Lung microvascular endothelial cell (primary cell): ENCODE results near the gene RTCA. TPM values are rescaled to one million over a fixed set of nuclear protein-coding genes. Genes with fewer than 3 reads are reported as not detected.
"Not testable (repeated sequence)": the region's sequence is repeated elsewhere in the genome, so short reads cannot be mapped to it uniquely, and the experiment has no call there.

ENCODE experiments used
- DNase-seq, 2 donors: peaks; one replicate each; pipeline versions ENCODE4 v3.0.0 to v3.0.0-alpha.2; 2010; ENCODE audit warnings: low read depth in 2 of 2
- total RNA-seq: library from RNA; depleted of rRNA; stranded (reverse); fragments of >200 nt; gene quantifications from 2 replicates; pipeline ENCODE4 v1.2.1, GENCODE V29; 2014

RTCA gene
- 27.0 and 27.5 TPM in 2 replicates for total RNA-seq

DNA sequence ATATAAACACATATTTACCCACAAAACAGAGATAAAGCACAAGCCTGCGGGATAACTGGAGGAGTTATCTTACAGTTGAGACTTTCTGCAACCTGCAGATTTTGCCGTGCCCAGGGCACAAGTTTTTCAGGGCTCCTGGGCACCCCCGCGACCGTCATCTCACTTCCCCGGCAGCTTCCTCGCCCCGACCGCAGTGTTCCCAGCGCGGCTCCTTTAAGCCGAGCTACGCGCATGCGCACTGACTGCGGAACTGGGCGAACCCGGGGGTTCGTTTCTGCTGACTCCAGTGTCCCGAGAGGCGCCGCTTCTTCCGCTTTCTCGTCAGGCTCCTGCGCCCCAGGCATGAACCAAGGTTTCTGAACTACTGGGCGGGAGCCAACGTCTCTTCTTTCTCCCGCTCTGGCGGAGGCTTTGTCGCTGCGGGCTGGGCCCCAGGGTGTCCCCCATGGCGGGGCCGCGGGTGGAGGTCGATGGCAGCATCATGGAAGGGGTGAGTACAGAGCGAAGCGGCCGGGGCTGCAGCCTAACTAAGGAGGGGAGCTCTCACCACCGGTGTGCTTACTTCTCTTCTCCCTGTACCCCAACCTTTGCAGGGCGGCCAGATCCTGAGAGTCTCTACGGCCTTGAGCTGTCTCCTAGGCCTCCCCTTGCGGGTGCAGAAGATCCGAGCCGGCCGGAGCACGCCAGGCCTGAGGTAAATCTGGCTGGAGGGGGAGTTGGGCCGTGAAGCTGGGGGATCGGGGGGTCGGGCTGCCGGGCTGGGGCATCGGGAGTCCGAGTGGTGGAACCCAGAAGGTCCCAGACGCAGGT is at the start of gene RTCA:
TSS of gene RTCA (plus strand) at position 286 of the 810 bp plus-strand sequence. CDS start at position 446, 160 bp downstream.
- DNase-seq, result peak; percentile 94 to 96

DNA sequence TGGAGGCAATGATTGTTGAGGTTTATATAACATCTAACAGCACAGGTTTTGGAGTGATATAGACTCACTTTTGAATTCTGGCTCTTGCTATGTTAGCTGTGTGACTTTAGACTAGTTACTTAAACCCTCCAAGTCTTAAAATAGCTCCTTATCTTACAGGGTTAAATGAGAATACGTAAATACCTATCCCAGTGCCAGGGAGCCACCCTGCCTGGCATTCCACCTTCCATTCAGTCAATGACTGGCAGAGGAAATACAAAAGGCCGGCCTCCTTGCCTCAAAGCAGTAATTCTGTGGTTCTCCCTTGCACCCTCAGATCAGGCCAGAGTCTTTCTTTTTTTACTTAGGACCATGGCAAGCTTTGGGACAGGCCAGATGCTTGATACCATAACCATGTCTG is 48.2 kb upstream of the RTCA start:
- DNase-seq, result no peak

DNA sequence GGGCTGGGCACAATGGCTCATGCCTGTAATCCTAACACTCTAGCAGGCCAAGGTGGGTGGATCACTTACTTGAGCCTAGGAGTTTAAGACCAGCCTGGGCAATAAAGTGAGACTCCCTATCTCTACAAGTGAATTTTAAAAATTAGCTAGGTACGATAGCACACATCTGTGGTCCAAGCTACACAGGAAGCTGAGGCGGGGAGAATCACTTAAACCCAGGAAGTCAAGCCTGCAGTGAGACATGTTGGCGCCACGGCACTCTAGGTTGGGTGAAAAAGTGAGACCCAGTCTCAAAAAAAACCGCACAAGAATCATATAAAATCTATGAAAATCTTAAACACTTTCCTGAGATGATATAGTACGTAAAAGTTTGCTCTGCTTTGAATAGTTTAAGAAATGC is 46.6 kb upstream of the RTCA start:
- no peak for DNase-seq

DNA sequence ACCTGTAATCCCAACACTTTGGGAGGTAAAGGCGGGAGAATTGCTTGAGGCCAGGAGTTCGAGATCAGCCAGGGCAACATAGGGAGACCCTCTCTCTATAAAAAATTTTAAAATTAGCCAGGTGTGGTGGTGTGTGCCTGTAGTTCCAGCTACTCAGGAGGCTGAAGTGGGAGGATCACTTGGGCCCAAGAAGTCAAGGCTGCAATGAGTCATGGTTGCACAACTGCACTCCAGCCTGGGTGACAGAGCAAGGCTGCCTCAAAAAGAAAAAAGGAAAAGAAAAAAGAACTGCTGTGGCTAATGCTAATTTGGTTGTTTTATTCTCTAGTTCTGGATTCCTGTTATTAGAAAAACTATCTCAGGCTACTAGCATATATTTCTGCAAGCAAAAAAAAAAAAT is 46.1 kb upstream of the RTCA start:
- DNase-seq, result no peak

DNA sequence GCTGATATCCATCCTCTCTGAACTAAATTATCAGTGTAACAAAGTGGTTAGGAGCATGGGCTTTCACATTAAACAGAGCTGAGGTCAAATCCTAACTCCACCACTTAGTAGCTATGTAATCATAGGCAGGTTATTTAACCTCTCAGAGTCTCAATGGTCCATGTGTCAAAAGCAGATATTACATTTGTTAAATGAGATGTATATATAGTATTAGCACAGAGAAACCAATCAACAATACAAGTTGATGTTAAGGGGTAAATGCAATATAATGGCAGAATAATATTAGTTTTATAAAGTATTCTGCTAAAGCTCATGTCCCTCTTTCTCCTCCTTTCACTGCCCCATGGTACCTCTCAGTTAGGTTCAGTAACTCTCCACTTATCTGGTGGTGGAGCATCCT is 43.6 kb upstream of the RTCA start:
- DNase-seq, result no peak

DNA sequence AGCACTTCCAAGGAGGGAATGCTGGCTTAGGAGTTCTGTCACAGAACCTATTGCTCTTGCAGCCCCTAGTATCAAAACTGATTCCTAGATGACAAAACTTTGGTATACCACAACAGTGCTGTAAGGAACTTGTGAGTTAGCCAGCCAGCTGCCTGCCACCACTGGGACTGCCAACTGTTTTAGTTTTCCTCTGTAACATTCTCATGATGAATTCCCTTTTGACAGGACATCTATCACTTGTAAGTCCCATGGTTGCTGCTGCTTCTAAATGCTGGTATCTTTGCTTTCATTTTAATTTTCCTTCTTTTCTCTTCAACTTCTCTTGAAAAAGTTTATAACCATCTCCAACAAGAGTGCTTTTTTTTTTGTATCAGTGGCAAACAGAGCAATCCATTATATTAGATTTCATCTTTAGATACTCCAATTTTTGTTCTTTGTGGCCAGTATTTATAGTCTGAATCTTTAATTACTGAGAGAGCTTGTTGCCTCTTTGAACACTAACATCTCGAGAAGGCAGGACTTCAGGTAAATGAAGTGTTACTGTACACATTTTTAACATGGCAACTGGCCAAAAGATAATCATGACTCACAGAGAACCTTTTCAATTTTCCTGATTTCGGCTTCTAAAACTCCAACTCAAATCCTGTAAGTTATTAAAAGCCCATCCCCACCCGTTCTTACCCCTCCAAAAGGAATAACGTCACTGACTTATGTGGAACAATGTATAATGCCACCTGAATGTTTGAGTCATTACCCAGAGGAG is 36.2 kb upstream of the RTCA start:
- DNase-seq, result peak in 1 of 2 donors; percentile 36

DNA sequence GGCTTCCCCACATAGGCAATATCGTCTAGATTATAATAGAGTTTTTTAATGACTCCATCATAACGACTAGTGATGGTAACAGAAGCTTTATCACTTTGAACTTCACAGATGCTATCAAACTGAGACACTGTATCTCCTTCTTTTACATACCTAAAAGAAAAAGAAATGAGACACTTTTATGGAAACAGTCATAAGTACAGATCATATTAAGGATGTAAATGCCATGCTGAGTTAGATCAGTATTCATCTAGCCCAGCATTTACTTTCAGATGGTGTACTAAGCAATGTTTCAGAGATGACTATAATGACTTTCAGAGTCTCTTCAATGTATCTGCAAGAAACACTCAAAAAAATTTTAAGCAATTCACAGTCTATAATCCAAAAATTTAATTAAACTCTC is 35.3 kb upstream of the RTCA start:
- DNase-seq, result no peak

DNA sequence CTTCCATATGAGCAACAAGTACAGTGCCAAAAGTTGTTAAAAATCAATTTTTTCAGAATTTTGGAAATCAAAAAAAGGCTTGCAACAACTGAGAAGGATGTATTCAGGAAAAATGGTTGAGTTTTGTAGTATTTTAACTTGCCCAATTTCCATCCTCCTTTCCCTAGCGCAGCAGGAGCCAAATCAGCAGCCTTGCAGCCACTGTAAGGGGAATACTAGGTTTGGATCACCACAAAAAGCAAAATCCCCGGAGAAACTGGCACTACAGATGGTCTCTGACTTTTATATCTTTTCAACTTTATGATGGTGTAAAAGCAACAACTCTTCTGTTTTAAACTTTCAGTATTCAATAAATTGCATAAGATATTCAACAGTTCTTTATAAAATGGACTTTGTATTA is 34.3 kb upstream of the RTCA start:
- DNase-seq, result no peak

DNA sequence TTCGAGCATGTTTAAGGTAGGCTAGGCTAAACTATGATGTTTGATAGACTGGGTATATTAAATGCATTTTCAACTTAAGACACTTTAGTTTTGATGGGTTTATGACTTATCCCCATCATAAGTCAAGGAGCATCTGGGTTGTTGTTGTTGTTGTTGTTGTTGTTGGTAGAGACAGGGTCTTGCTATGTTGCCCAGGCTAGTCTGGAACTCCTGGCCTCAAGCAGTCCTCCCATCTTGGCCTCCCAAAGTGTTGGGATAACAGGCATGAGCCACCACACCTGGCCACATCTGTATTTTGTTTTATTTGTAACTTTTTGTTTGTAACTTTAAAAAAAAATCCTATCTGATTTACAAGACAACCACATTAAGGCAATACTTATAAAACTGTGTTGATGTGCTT is 33.9 kb upstream of the RTCA start:
- DNase-seq, result no peak

DNA sequence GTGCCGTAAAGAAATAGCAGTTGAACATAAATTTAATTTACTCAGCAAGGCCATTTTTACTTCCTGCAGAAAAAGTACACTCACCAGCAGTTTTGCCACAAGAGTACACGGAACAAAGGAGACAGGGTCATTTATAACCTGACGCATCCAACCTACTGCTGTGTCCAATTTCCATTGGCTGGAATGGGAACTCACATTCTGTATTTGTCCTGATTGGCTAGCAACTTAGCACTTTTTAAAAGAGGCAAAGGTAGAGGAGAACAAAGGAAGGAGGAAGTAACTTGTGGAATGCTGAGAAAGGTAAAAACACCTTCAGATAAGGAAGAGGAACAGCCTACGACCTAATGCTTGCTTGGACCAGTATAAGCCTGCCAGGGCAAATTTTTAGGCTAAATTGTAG is 32.5 kb upstream of the RTCA start:
- DNase-seq, result not testable (repeated sequence)

DNA sequence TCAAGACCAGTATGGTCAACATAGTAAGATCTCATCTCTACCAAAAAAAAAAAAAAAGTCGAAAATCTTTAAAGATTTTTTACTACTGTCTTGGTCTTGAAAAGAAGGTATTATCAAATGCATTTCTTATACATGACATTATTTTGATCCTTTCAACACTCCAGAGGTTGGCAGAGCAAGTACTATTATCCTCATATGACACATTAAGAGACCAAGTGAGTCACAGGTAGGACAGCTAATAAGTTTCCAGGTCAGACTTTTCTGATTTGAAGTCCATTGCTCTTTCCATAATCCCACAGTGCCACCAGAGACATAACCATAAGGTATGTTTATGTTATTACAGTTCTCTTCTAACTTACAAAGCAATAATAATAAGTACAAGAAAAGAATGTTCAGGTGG is 31.6 kb upstream of the RTCA start:
- DNase-seq, result no peak

DNA sequence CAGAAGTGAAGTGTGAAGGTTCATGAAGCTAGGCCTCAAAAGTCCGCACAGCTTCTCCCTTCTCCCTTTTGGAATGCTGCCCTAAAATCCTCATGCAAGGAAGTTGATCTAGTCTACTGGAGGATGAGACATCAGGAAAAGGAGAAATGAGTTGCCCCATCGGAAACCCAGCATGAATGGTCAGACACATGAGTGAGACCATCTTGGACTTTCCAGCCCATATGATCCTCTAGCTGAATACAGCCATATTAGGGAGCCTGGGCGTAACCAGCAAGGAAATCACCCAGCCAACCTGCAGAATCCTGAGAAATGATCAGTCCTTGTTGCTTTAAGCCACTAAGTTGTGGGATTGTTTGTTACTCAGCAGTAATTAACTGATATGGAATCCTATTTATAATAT is 28.9 kb upstream of the RTCA start:
- DNase-seq, result no peak

DNA sequence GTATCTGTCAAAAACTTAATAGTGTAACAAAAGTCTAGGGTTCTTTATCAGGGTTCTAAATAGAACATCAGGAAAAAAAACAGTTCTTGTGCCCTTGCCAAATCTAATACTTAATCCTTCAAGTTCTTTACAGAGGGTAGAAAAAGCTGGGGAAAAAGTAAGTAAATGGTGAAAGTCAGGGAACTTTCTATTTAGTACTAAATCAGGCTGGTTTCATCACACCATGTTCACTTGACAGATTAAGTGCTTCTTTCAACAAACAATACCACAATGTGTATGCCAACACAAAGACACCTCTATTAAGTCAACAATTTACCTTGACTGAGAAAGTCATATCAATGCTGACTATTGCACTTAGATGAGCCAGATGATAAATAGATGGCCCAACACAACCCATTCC is 26.1 kb upstream of the RTCA start:
- DNase-seq, result no peak

DNA sequence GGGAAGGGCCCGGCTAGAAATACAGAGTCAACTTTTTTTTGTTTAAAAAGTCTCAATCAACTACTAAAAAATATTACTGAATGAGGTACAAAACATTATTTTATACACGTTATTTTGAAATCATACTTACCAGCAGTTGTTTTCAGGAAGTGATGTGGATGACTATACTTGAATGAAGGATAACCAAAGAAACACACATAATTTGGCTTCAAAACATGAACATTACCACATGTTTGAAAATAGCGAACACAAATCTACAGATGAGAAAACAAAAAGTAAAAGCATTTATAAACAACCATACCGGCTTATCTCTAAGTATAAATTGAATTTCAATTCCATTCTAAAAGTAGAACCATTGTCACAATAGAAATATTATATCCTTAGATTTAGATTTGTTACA is 25.4 kb upstream of the RTCA start:
- no peak for DNase-seq

DNA sequence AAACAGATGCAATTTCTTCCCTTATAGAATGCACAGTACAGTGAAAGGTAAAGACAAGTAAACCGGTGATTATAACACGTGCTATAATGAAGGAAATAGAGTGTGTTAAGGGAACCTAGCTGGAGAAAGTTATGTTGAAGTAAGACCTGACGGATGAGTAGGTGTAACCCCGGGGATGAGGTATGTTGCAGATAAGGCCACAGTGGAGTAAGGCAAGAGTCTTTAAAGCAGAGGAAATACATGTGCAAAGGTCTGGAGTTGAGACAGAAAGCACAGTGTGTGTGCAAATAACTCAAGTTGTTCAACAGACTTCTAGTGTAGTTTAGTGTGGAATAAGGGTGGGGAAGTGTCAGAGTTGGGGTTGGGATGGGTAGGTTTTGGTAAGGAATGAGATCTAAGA is 19.3 kb upstream of the RTCA start:
- no peak for DNase-seq

DNA sequence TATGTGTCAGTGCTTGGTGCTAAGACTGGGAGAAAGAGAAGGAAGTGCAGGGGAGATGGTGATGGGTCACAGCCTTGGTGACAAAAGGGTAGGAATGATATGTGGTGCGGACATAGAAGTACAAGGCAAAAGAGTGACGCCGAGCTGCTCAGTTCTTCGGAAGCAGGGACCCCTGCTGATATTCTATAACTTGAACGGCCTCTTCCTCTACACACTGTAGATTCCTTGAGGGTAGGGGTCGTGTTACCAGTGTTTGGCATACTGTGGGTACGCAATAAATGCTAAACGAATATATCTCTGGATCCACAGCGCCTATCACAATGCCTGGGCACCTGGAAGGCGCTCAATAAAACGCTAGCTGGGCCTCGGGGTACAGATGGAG is 16.9 kb upstream of the RTCA start:
- DNase-seq, result peak; percentile 2 to 7

DNA sequence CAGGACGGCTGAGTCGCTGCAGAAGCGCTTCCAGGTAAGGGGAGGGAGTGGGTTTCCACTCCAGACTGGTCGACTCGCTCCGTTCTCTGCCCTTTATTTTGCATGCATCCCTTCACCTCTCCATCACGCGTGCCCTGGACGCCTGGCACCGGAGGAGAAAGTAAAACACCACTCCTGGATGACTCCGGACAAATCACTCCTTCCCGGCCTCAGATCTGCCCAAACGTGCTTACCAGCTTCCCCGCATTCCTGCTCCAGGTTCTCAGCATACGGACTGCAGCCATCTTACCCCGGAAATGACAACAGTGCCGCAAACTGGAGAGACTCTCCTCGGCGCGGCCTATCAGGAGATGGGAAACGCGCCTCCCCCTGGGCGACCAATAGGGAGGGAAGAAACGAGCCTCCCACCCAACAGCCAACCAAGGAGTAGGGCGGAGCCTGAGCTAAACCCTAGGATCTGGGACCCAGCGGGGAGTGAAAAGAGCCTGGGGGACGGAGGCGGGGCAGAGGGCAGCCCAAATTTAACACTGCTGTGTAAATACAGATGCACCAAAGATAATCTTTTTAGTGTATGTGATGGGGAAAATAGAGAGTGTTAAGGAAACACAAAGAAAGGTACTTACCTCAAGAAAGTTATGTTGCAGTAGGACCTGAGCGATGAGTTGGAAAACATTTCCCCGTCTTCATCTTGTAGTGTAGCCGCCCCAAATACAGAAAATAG is 16.3 kb upstream of the RTCA start, which contains the start of gene DBT:
TSS of gene DBT (minus strand) at position 298 of the 721 bp plus-strand sequence. CDS start at position 284, 14 bp downstream.
- DNase-seq, result peak; percentile 94

DNA sequence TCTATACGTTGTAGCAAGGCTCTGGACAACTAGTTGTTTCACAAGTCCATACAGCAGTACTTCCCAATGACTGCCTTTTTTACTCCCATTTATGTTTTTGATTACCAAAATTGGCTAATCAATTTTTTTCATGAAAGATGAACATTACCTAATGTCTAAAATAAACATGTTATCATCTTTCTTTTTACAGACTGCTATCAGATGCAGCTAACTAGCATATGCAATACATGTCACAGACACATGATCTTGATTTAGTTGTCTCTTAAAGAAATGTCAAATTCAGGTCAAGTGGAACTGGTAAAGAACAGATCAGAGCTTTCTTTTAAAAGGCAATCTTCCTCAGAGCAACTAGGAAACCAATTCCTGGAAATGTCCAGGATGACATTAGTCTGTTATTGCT is 15.8 kb upstream of the RTCA start:
- no peak for DNase-seq

DNA sequence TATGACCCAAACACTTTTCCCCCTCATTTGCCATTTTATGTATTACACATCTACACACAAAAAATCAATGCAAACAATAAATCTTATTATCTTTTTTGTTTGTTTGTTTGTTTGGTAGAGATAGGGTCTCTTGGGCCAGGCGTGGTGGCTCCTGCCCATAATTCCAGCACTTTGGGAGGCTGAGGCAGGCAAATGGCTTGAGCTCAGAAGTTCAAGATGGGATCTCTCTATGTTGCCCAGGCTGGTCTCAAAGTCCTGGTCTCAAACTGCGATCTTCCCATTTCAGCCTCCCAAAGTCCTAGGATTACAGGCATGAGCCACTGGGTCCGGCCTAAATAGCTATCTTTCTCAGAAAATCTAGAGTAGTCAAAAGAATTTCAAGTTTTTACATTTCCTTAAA is 15.2 kb upstream of the RTCA start:
- DNase-seq, result no peak

DNA sequence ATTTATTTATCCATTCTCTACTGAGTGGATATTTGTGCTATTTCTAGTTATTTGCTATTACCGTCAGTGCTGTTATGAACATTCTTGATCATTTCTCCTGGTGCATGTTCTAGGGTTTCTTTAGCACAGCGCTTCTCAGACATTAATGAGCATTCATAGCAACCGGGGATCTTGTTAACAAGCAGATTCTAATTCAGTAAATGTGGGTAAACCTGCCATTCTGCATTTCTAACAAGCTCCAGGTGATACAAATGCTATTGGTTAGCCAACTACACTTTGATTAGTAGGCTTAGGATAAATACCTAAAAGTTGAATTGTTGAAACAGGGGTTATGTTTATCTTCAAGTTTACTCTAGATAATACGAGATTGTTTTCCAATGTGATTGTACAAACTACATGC is 13.1 kb upstream of the RTCA start:
- DNase-seq, result no peak

DNA sequence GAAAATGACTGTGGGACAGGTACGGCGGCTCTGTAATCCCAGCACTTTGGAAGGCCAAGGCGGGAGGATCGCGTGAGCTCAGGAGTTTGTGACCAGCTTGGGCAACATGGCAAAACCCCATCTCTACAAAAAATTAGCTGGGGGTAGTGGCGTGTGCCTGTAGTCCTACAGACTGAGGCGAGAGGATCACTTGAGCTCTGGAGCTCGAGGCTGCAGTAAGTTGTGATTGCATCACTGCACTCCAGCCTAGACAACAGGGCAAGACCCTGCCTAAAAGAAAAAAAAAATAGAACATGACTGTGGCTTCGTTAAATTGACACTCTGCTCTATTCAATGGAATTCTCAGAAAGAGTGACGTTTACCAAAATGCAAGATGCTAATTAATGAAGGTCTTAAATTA is 12.5 kb upstream of the RTCA start:
- DNase-seq, result no peak

DNA sequence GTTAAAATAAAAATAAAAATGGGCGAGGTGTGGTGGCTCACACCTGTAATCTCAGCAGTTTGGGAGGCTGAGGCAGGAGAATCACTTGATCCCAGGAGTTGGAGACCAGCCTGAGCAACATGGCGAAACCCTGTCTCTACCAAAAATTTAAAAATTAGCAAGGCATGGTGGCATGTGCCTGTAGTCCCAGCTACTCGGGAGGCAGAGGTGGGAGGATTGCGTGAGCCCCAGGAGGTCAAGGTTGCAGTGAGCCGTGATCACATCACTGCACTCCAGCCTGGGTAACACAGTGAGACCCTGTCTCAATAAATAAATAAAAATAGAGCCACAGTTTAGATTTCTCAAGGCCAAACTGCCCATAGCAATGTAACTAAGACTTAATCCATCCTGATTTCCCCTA is 9.7 kb upstream of the RTCA start:
- DNase-seq, result not testable (repeated sequence)
